CD8-positive, alpha-beta memory T cell (primary cell): Measurements from ENCODE around the gene SLC35B2. TPM values are rescaled to one million over a fixed set of nuclear protein-coding genes. Genes with fewer than 3 reads are reported as not detected.

ENCODE experiments used
- CTCF ChIA-PET: fragments of 350-600 bp; sonication (Branson Sonifier 250); formaldehyde crosslinking; loops from one replicate; lab custom pipeline; 2021; ENCODE audit warnings: antibody characterized with exemption; lab: Charles Lee
- POLR2A ChIA-PET: fragments of 350-600 bp; sonication (Branson Sonifier 250); formaldehyde crosslinking; loops from one replicate; lab custom pipeline; 2021; ENCODE audit warnings: antibody characterized with exemption; lab: Charles Lee
- DNase-seq, 5 donors: peaks; one replicate each; pipeline versions ENCODE4 v3.0.0 to v3.0.0-alpha.2; 2020 to 2022; ENCODE audit warnings: mixed read lengths in 1 of 5
- H3K27ac ChIP-seq: one replicate; pipeline ENCODE4 v1.7.0; 2013; ENCODE audit warnings: low read depth, mild to moderate bottlenecking, low read length, moderate library complexity
- H3K27me3 ChIP-seq: 2 replicates; pipeline ENCODE4 v1.7.0; 2013; ENCODE audit warnings: low read length, mild to moderate bottlenecking; ENCODE audit not compliant: insufficient read depth, poor library complexity, severe bottlenecking
- H3K36me3 ChIP-seq: 2 replicates; pipeline ENCODE4 v1.7.0; 2013; ENCODE audit warnings: mild to moderate bottlenecking, low read length, moderate library complexity; ENCODE audit not compliant: insufficient read depth
- H3K4me1 ChIP-seq: 2 replicates; pipeline ENCODE4 v1.7.0; 2013; ENCODE audit warnings: mild to moderate bottlenecking, low read length, moderate library complexity; ENCODE audit not compliant: insufficient read depth
- H3K4me3 ChIP-seq: 2 replicates; pipeline ENCODE4 v1.7.0; 2013; ENCODE audit warnings: mild to moderate bottlenecking, low read length
- H3K9me3 ChIP-seq: 2 replicates; pipeline ENCODE4 v1.7.0; 2013; ENCODE audit warnings: mild to moderate bottlenecking, low read length
- H3K27ac Mint-ChIP-seq, 8 donors: one replicate each; pipeline ENCODE4 v1.8.0; 2020 to 2021; ENCODE audit warnings: mixed read lengths in 8 of 8, mild to moderate bottlenecking in 6 of 8, inconsistent platforms in 3 of 8, moderate library complexity in 3 of 8
- H3K27me3 Mint-ChIP-seq, 2 donors: one replicate each; pipeline ENCODE4 v1.8.0; 2020 to 2021; ENCODE audit warnings: mixed read lengths in 2 of 2, mild to moderate bottlenecking in 1 of 2, moderate library complexity in 1 of 2
- H3K36me3 Mint-ChIP-seq, 3 donors: one replicate each; pipeline ENCODE4 v1.8.0; 2020 to 2021; ENCODE audit warnings: mixed read lengths in 3 of 3, inconsistent platforms in 1 of 3, mild to moderate bottlenecking in 1 of 3
- H3K4me1 Mint-ChIP-seq, 3 donors: one replicate each; pipeline ENCODE4 v1.8.0; 2020 to 2021; ENCODE audit warnings: mixed read lengths in 3 of 3, inconsistent platforms in 1 of 3, mild to moderate bottlenecking in 1 of 3
- H3K4me3 Mint-ChIP-seq, 7 donors: one replicate each; pipeline ENCODE4 v1.8.0; 2020 to 2021; ENCODE audit warnings: mixed read lengths in 7 of 7, mild to moderate bottlenecking in 6 of 7, moderate library complexity in 4 of 7, inconsistent platforms in 2 of 7
- H3K9me3 Mint-ChIP-seq, 5 donors: one replicate each; pipeline ENCODE4 v1.8.0; 2020 to 2022; ENCODE audit warnings: mixed read lengths in 5 of 5, mild to moderate bottlenecking in 3 of 5, moderate library complexity in 2 of 5, inconsistent platforms in 1 of 5
- polyA plus RNA-seq: library from polyadenylated mRNA; unstranded; fragments of 300-500 nt; fragmentation: Illumina TruSeq; gene quantifications from one replicate; pipeline ENCODE4 v1.2.3, GENCODE V29; 2021
- total RNA-seq, 2 experiments: library from RNA; stranded (reverse); gene quantifications; one replicate each; pipeline ENCODE4 v1.2.3, GENCODE V29; 2021

Gene SLC35B2
- total and polyA plus RNA-seq, 3 experiments from 2014 or later = 34.8 to 49.0 (median 35.7) TPM

- Histone ChIP-seq H3K9me3 (no peaks in the 10 kb centered on the region), H3K4me3 (peak overlapping the region; percentile 86), H3K36me3 (no peaks in the 10 kb centered on the region), H3K27ac (peak overlapping the region; percentile 93), H3K4me1 (peaks cover 30% of the 10 kb centered on the region), H3K27me3 (peaks cover 21% of the 10 kb centered on the region)
- Mint-ChIP-seq H3K9me3 (no peaks in the 10 kb centered on the region), H3K36me3 (peaks cover 0 to 20% (median 5%) of the 10 kb centered on the region in 3 donors), H3K27me3 (peaks cover 17% of the 10 kb centered on the region in 2 donors), H3K4me1 (peaks cover 44 to 51% (median 45%) of the 10 kb centered on the region in 3 donors), H3K4me3 (peak overlapping the region; percentile 88 to 96 (median 91)), H3K27ac (peak overlapping the region; percentile 76 to 98 (median 94))
- CTCF ChIA-PET = interaction anchor here (1.3 to 5.5 kb wide), 2 partner anchors 11 to 44 kb away, joined by 3 to 53 read pairs; partner anchors contain the start of gene SLC35B2
- DNase-seq = peak in 1 of 5 donors; percentile 47
- POLR2A ChIA-PET = interaction anchor here (0.6 to 2.5 kb wide), 3 partner anchors 10 to 23 kb away, joined by 3 to 23 read pairs (median 10); partner anchors contain the start of gene HSP90AB1
Observed at GRCh38 chr6:44265722-44266233, 8.4 kb upstream of the SLC35B2 start.

GRCh38 chr6:44265007-44265721 lies 7.8 kb upstream of the SLC35B2 start, which contains the start of gene NFKBIE:
Gene NFKBIE (minus strand): TSS chr6:44265551. CDS start chr6:44265346, 205 bp downstream.
- CTCF ChIA-PET = interaction anchor here (0.7 to 5.5 kb wide), 9 partner anchors 10 to 169 kb away, joined by 3 to 53 read pairs (median 4); partner anchors contain the start of genes AARS2, HSP90AB1 and SLC35B2
- peak; percentile 93 to 97 (median 96) for DNase-seq
- POLR2A ChIA-PET = interaction anchor here (0.6 to 2.5 kb wide), 4 partner anchors 10 to 42 kb away, joined by 3 to 23 read pairs (median 7); partner anchors contain the start of genes HSP90AB1 and SLC29A1
- H3K27me3 ChIP-seq = peaks cover 21% of the 10 kb centered on the region
- H3K36me3 ChIP-seq = no peaks in the 10 kb centered on the region
- no peaks in the 10 kb centered on the region for H3K9me3 ChIP-seq
- H3K27ac Mint-ChIP-seq = peak within 1 kb of the TSS; percentile 78 to 99 (median 98)
- H3K4me1 Mint-ChIP-seq = peaks cover 45 to 51% (median 47%) of the 10 kb centered on the region in 3 donors
- peak within 1 kb of the TSS; percentile 88 to 96 (median 91) for H3K4me3 Mint-ChIP-seq
- no peaks in the 10 kb centered on the region for H3K9me3 Mint-ChIP-seq
- H3K4me1 ChIP-seq = peaks cover 30% of the 10 kb centered on the region
- peaks cover 17% of the 10 kb centered on the region in 2 donors for H3K27me3 Mint-ChIP-seq
- peaks cover 0 to 25% (median 5%) of the 10 kb centered on the region in 3 donors for H3K36me3 Mint-ChIP-seq
- peak within 1 kb of the TSS; percentile 93 for H3K27ac ChIP-seq
- H3K4me3 ChIP-seq = peak within 1 kb of the TSS; percentile 86

GRCh38 chr6:44264154-44265006 lies 7.1 kb upstream of the SLC35B2 start:
- H3K27me3 Mint-ChIP-seq = peaks cover 9 to 12% of the 10 kb centered on the region in 2 donors
- no peaks in the 10 kb centered on the region for H3K36me3 ChIP-seq
- H3K4me3 ChIP-seq = peak overlapping the region; percentile 86
- H3K27ac Mint-ChIP-seq = peak overlapping the region; percentile 78 to 99 (median 98)
- H3K27ac ChIP-seq = peak overlapping the region; percentile 93
- CTCF ChIA-PET = interaction anchor here (0.7 to 5.5 kb wide), 12 partner anchors 9 to 168 kb away, joined by 3 to 53 read pairs (median 4); partner anchors contain the start of genes AARS2, HSP90AB1 and SLC35B2
- H3K9me3 Mint-ChIP-seq = no peaks in the 10 kb centered on the region
- peaks cover 0 to 33% (median 5%) of the 10 kb centered on the region in 3 donors for H3K36me3 Mint-ChIP-seq
- H3K27me3 ChIP-seq = peaks cover 13% of the 10 kb centered on the region
- peaks cover 30% of the 10 kb centered on the region for H3K4me1 ChIP-seq
- POLR2A ChIA-PET = interaction anchor here (1.5 to 2.5 kb wide), 3 partner anchors 9 to 41 kb away, joined by 4 to 23 read pairs (median 10); partner anchors contain the start of genes HSP90AB1 and SLC29A1
- H3K4me3 Mint-ChIP-seq = peak overlapping the region; percentile 88 to 96 (median 91)
- peak in 4 of 5 donors; percentile 28 to 63 (median 49) for DNase-seq
- no peaks in the 10 kb centered on the region for H3K9me3 ChIP-seq
- H3K4me1 Mint-ChIP-seq = peaks cover 42 to 47% (median 45%) of the 10 kb centered on the region in 3 donors

- Mint-ChIP-seq H3K9me3 (no peaks in the 10 kb centered on the region), H3K4me1 (peaks cover 44 to 52% (median 47%) of the 10 kb centered on the region in 3 donors), H3K27me3 (peaks cover under 1 to 5% of the 10 kb centered on the region in 2 donors), H3K4me3 (peak overlapping the region; percentile 88 to 96 (median 91)), H3K36me3 (peaks cover 0 to 42% (median 5%) of the 10 kb centered on the region in 3 donors), H3K27ac (peak overlapping the region; percentile 78 to 99 (median 98))
- peaks cover 5% of the 10 kb centered on the region for H3K27me3 ChIP-seq
- peak overlapping the region; percentile 86 for H3K4me3 ChIP-seq
- ChIA-PET CTCF (interaction anchor here (0.9 to 5.5 kb wide), 10 partner anchors 8 to 167 kb away, joined by 3 to 53 read pairs (median 4); partner anchors contain the start of genes AARS2, HSP90AB1 and SLC35B2), POLR2A (interaction anchor here (1.5 to 2.8 kb wide), 4 partner anchors 8 to 40 kb away, joined by 4 to 23 read pairs (median 16); partner anchors contain the start of genes HSP90AB1 and SLC29A1)
- peak in 4 of 5 donors; percentile 32 to 66 (median 56) for DNase-seq
- H3K27ac ChIP-seq = peak overlapping the region; percentile 93
- peaks cover 30% of the 10 kb centered on the region for H3K4me1 ChIP-seq
- H3K36me3 ChIP-seq = no peaks in the 10 kb centered on the region
- H3K9me3 ChIP-seq = no peaks in the 10 kb centered on the region
Observed at GRCh38 chr6:44263354-44264100, 6.2 kb upstream of the SLC35B2 start.

DNA sequence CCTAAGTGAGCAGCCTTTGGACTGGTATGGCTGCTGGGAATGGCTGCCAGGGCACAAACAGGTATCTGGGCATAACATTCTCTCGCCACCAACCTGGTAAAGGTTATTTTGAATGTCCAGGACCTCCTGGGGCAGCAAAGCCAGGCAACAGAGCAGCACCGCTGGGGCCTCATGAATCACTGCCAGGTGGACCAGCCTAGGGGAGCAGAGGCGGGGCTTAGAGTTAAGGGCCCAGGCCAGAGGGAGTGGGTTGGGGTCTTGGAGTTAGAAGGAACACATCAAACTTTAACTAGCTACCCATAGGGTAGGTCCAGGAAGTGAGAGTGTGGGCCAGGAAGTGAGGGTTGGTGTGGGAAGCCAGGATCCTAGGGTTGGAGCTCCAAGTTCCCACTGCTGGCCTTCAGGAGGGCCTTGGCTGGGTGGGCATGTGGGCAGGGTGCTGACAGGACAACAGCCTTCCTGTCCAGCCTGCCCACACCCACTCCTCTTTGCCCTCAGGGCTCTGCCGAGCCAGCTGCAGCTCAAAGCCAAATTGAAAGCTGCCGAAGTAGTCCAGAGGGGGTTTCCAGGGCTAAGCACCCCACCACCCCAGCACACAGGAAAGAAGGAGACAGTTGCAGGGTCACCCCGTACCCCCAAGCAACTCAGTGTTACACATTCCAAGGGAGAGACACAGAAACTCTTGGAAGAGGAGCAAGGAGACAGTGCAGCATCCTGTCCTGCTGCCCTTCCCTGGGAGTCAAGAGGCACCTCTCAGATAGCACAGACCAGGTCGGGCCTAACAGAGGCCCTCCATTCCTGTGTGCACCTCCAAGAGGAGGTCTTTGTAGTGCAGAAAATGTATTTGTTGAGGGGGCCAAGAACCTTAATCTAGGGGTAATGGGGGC lies 5.4 kb upstream of the SLC35B2 start:
- H3K27me3 ChIP-seq = no peaks in the 10 kb centered on the region
- H3K36me3 ChIP-seq = peaks cover 3% of the 10 kb centered on the region
- H3K4me1 Mint-ChIP-seq = peaks cover 48 to 57% (median 55%) of the 10 kb centered on the region in 3 donors
- H3K4me1 ChIP-seq = peaks cover 35% of the 10 kb centered on the region
- ChIA-PET CTCF (interaction anchor here (0.9 to 1.2 kb wide), 3 partner anchors 10 to 25 kb away, joined by 3 to 4 read pairs (median 3); partner anchors contain the start of gene HSP90AB1), POLR2A (interaction anchor here (2.8 kb wide), 1 partner anchor 15 kb away, joined by 21 read pairs; the partner anchor contains the start of gene HSP90AB1)
- peak overlapping the region; percentile 86 for H3K4me3 ChIP-seq
- H3K9me3 Mint-ChIP-seq = no peaks in the 10 kb centered on the region
- peaks cover 0 to 47% (median 7%) of the 10 kb centered on the region in 3 donors for H3K36me3 Mint-ChIP-seq
- DNase-seq = peak in 1 of 5 donors; percentile 45
- peak overlapping the region; percentile 93 for H3K27ac ChIP-seq
- peaks cover 0 to 1% of the 10 kb centered on the region in 2 donors for H3K27me3 Mint-ChIP-seq
- H3K27ac Mint-ChIP-seq = peak overlapping the region; percentile 78 to 99 (median 98)
- H3K4me3 Mint-ChIP-seq = peak overlapping the region; percentile 88 to 96 (median 91)
- no peaks in the 10 kb centered on the region for H3K9me3 ChIP-seq

DNA sequence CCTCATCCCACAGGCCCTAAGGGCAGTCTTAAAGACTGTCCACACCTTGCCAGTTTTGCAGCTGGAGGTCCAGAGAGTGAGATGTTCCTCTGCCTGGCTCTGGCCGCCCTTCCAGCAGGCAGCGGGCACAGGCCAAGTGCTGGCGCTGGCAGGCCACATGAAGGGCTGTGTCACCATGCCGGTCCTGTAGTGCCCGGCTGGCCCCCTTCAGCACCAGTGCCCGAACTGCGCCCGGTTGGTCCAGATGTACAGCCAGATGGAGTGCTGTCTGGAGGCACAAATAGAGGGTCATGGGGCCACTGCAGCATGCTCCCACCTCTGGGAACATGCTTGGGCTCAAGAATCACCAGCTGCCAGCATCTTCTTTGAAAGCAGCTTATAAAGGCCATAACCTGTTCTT lies 4.3 kb upstream of the SLC35B2 start:
- Mint-ChIP-seq H3K36me3 (peaks cover 0 to 49% (median 7%) of the 10 kb centered on the region in 3 donors), H3K9me3 (no peaks in the 10 kb centered on the region), H3K4me3 (peak overlapping the region in 1 of 7 donors; percentile 75), H3K4me1 (peaks cover 49 to 61% (median 53%) of the 10 kb centered on the region in 3 donors), H3K27me3 (peaks cover 0 to 1% of the 10 kb centered on the region in 2 donors), H3K27ac (peak overlapping the region in 3 of 8 donors; percentile 83 to 99 (median 96))
- DNase-seq = peak in 1 of 5 donors; percentile 46
- Histone ChIP-seq H3K27me3 (no peaks in the 10 kb centered on the region), H3K36me3 (peaks cover 3% of the 10 kb centered on the region), H3K9me3 (no peaks in the 10 kb centered on the region), H3K4me3 (no peak overlapping the region), H3K27ac (no peak overlapping the region), H3K4me1 (peaks cover 40% of the 10 kb centered on the region)
- ChIA-PET POLR2A (interaction anchor here (2.8 kb wide), 1 partner anchor 14 kb away, joined by 21 read pairs; the partner anchor contains the start of gene HSP90AB1), CTCF (interaction anchor here (0.7 kb wide), 1 partner anchor 15 kb away, joined by 5 read pairs; the partner anchor contains the start of gene HSP90AB1)
